NCI-H748 treated with DMSO at 0.1 percent for 48 hours (cell line): ENCODE data around the gene DUSP7.
"Not testable (repeated sequence)": the region's sequence is repeated elsewhere in the genome, so short reads cannot be mapped to it uniquely, and the experiment has no call there.

Experiments
- DNase-seq: peaks from one replicate; lab custom pipeline; 2025; lab: John Stamatoyannopoulos, UW

The DUSP7 gene

DNA sequence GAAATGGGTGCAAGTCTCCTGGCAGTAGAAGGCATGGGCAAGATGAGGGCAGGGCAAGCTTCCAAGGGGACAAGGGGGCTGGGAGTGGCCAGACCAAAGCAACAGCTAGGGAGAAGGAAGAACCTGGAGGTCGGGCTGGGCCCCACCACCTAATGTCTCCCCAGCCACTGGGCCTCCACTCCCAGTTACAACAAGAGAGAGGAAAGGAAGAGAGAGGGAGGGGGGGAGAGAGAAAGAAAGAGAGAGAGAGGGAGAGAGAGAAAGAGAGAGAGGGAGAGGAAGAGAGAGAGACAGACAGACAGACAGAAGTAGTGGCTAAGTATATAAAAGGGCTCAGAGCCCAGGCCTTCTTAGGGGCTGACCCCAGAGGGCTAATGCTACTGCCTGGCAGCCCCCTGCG, 6.9 kb downstream of the DUSP7 start:
- no peak for DNase-seq

DNA sequence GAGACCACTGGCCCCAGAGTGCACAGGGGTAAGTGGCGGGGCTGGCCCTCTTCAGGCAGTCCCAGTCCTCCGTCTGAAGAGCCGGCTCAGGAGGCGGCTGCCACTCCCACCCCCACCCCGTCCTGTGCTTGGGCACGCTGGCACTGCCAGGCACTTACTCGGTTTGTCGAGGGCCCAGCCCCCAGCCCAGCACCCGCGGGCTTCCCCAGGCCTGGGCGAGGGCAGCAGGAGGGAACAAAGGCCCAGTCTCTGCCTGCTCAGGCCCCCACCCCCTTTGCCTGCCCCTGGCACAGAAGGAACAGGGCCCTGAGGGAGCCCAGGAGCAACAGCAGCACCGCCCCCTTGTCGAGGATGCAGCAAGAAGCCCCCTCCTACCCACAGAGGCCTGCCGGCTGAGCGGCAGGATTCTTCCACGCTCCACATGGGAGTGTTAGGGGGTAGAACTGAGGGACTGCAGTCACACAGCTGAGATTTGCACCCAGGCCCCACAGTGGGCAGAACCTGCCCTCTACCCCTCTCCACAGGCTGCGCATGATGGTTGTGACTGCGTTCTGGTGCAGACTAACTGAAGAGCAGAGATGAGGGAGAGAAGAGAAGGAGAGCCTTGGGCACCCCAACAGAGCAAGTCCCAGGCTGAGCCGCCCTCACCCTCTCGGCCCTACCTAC, 8.9 kb downstream of the DUSP7 start:
- DNase-seq = no peak

DNA sequence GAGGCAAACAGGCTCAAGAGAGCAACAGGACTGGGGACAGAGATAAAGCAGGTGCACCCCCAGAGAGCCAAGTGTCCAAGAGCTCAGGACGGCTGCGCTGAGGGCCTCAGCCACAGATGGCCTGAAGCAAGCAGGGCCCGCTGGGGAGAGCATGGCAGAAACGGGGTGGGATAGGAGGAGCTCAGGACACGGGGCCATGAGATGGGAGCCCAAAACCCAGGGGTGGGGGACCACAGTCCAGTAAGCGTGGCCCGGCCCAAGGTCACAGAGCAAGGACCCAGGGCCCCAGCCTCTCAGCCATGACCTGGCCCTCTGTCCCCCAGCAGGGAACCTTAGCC, 9.5 kb downstream of the DUSP7 start:
- DNase-seq = no peak

DNA sequence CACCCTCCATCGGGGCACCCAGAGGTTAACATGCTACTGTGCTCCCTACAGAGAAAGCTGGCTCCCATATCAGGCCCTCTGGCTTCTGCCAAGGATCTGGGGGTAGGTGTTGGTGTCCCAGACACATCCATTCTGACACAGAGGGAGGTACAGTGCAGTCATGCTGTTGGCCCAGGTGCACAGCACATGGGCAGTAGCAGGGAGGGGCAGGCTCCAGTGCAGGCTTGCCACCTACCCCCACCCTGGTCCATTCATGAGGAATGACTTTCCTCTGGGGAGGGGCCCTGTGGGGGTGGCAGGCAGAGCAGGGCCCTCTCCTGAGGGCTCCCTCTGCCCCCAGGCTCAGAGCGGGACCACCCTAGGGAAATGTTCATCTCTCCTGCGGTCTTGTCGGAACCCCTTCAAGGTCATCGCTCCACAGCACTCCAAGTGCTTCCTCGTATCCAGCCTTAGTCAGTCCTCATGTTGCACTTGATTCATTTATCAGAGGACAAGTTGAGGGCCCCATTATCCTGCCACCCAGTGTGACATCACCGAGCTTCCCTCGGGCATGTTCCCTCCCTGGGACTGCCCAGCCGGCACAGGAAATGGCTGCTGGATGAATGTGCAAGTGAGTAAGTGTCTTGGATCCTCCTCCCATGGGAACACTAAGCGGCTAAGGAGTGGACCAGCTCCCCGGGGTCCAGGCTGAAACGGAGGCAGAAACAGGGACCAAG, 10.0 kb downstream of the DUSP7 start:
- DNase-seq = no peak

DNA sequence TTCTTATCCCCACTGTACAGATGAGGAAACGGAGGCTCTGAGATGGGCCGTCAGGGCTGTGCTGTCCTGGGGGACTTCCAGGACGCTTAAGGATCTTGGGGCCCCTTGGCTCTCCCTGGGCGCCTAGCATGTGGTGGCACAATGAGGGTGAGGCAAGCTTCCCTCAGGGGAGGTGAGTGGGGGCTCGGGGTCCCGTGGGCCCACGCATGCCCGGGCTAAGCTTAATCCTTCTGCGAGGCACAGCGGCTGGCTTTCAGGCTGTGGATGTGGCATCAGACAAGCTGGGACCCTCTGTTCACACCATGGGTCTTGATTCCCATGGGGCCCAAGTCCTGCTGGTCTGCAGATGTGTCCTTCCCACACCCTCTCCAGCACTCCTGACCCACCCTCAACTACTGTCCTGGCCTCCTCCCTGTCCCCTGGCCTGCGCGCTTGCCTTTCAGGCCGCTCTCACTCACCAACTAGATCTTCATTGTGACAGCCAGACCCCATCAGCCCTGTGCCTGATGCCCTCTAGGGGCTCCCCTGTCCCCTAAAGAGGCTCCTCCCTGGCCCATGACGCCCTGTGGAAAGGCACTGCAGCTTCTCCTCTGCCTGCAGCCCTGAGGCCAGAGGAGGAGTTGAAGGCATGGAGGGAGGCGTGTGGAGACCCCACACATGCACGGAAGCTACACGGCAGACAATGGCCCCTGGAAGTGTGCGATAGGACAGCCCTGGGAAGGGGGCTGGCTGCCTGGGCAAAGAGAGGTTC, 11.3 kb downstream of the DUSP7 start:
- DNase-seq = no peak

DNA sequence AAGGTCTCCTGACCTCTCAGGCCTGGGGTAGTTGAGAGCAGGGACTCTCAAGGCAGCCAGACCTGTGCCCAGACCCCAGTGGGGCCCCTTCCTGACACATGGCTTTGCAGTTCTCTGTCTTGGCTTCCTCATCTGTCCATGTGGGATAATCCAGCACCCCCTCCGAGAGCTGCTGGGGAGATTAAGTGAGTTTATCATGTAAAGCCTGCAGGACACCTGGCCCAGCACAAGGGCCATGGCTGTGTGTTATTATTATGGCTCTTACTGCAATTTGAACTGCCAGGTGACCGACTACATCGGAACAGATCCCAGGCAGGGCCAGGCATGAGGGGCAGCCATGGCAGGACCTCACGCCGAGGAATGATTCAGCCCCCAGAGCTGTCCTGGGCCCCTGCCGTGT, 12.6 kb downstream of the DUSP7 start:
- no peak for DNase-seq

DNA sequence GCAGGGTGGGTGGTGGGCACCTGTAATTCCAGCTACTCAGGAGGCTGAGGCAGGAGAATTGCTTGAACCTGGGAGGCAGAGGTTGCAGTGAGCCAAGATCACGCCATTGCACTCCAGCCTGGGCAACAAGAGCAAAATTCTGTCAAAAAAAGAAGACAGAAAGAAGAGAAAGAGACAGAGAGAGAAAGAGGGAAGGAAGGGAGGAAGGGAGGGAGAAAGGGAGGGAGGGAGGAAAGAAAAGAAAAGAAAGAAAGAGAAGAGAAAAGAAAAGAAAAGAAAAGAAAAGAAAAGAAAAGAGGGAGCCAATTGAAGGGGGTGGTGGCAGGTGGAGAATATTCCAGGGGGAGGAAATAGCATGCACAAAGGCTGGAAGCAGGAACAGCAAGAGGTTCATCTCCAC, 13.3 kb downstream of the DUSP7 start:
- not testable (repeated sequence) for DNase-seq

DNA sequence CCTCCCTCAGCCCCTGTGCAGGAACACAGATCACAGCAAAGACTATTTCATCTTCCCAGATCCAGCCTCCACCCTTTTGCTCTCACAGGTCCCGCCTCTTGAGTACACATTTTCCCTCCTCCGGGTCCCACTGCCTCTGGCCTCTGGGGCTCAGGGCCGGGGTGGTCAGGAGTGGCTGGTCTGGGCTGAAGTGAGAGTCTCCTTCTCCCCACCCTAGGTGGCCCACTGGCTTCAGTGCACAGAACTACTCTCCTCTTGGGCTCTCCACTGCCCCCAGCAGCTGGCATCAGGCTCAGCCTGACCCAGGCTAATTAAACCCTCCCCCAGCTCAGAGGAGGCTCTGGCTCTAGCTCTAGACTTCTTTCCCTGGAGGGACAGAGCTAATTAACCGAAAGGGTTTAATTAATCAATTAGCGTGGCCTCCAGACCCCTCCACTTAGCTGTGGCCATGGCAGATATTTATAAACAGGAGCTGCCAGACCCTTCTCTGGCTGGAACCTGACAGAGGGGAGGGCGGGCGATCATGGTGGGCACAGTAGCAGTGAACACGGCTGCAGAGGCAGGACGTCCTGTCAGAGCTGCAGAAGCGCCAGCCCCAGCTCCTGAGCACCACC, 15.1 kb downstream of the DUSP7 start:
- no peak for DNase-seq

DNA sequence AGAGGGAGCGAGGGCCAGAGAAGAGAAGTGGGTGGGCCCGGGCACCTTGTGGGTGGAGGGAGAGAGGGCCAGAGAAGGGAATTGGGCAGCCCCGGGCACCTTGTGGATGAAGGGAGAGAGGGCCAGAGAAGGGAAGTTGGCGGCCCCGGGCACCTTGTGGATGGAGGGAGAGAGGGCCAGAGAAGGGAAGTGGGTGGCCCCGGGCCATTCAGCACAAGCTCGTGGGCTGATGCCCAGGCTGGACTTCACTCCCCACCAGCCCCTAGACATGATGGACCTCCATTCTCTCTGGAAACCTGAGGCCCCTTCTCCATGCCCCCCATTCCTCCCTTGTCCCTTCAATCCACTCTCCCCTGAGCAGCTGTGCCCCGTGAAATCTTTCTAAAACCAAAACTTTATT, 15.8 kb downstream of the DUSP7 start:
- no peak for DNase-seq

DNA sequence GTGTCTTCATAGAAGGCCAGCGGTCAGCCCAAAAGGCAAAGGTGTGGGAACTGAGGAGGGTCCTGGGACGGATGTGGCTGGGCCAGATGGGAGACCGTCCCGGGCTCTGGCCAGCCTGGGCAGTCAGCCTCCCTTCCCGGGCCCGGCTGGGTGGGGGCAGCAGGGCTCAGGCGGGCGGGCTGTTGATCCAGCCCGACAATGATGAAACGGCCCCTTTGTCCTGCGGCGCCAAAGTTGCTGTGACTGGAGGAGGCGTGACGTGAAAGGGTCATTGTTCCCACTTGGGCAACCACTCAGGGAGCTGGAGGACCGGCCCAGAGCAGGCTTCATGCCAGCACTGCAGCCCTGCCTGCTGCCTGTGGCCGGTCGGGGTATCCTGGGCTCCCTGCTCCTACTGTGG, 16.5 kb downstream of the DUSP7 start:
- no peak for DNase-seq

DNA sequence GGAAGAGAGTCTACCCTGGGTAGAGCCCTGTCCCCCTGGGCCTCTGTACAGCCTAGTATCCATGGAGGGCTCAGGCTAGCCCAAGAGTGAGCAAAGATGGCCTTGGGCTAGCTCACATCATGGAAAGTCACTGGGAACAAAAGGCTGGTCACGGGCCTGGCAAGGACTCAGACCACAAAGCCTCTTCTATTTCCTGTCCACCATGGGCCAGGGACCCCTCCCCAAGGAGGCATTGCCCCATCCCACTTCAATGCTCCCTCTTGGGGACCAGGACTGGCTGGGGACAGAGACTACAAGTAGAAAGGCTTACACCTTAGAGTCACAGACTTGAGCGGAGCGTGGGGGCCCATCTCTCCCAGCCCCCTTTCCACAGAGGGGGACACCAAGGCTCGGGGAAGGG, 16.9 kb downstream of the DUSP7 start:
- no peak for DNase-seq

DNA sequence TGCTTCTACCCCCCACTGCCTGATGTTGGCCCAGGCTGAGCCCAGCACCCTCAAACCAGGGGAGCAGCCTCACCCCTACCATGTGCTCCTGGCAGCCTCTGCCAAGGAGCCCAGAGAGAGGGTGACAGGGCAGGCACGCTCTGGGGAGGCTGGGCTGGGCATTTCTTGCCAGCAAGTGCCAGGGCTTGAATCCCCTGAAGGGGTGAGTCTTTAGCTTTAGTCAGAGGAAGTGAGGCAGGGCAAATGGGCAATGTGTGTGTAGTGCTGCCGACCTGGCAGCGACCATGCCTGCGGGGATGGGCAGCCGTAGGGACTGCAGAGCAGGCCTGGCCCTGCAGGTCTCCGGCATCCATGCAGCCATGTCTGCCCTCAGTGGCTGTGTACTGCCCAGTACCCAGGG, 18.1 kb downstream of the DUSP7 start:
- DNase-seq = no peak

DNA sequence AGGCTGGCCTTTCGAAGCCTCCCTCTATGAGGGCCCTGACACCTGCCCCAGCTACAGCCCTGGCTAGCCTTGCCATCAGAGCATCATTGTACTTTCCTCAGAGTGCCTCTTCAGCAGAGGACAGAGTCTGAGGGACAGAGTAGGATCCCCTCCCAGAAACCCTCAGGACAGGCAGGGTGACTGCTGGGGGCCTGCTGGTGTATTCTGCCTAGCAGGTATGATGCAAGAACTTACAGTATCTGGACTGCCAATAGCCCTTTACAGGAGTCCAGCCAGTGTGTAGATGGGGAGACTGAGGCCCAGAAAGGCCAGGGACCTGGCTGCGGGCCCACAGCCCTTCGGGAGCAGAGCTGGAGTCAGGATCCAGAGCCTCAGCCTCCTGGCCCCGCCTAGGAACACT, 19.1 kb downstream of the DUSP7 start:
- DNase-seq = no peak

DNA sequence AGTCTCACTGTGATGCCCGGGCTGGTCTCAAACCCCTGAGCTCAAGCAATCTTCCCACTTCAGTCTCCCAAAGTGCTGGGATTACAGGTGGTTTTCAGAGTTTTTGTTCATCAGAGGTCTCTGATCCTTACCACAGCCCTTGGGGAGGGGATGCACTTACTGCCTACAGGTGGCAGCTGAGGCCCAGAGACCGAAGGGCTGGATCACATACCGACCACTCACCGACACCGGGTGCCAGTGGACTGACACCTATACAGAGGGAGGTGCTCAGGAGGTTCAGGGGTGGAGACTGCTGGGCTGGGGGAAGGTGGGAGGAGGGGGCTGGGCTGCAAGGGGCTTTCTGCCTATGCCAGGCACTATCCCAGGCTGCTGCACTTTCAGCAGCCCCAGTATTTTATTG, 19.5 kb downstream of the DUSP7 start:
- DNase-seq = no peak

DNA sequence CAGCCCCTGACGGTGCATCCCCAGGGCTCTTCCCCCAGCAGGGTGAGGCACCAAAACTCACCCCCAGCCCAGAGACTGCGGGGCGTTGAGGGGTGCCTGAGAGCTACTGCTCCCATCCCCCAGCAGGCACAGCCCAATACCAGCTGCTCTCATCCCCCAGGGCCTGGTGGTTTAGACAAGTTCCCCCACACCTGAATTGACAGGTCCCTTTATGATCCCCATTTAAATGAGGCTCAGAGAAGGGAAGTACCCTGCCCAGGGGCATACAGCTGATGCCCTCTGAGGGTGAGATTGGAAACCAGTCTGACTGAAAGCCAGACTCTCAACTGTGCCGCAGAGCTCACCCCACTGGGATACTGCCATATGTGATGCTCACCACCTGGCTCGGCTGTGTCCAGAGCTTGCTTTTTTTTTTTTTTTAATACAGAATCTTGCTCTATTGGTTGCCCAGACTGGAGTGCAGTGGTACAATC, 20.1 kb downstream of the DUSP7 start:
- no peak for DNase-seq

DNA sequence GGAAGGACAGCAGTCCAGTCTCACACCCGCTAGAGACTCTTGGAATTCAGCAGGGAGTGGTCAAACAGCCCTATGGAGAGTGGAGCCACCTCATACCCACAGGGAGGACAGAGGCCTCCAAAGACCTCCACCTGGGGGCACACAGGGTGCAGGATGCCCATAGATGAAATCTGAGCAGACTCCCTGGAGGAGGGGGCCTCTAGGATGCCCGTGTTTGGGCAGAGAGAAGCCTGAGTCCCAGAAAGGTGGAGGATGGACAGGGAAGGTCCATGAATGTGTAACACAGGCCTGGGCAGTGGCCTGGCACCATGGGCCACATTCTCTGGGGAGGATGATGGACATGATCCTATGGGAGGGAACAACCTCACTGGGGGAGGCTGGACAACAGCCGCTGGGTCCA, 21.7 kb downstream of the DUSP7 start:
- no peak for DNase-seq

DNA sequence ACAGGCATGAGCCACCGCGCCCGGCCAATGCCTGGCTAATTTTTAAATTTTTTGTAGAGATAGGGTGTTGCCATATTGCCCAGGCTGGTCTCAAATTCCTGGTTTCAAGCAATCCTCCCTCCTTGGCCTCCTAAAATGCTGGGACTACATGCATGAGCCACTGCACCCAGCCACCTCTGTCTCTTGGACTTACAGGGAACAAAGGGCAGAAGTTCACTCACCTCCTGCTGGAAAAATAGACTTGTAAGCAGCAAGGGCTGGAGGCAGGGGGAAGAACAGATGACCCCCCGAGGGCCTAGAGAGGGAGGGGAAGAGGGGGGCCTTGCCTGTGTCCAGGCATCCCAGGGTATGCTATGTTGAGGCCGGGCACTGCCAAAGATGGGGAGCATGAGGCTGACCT, 22.2 kb downstream of the DUSP7 start:
- no peak for DNase-seq

DNA sequence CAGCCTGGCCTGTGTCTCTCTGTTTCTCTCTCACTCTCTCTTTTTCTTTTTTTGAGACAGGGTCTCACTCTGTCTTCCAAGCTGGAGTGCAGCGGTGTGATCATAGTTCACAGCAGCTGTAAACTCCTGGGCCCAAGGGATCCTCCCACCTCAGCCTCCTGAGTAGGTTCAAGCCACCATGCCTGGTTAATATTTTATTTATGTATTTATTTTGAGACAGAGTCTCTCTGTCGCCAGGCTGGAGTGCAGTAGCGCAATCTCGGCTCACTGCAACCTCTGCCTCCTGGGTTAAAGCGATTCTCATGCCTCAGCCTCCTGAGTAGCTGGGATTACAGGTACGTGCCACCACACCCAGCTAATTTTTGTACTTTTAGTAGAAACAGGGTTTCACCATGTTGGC, 22.6 kb downstream of the DUSP7 start:
- DNase-seq = not testable (repeated sequence)

DNA sequence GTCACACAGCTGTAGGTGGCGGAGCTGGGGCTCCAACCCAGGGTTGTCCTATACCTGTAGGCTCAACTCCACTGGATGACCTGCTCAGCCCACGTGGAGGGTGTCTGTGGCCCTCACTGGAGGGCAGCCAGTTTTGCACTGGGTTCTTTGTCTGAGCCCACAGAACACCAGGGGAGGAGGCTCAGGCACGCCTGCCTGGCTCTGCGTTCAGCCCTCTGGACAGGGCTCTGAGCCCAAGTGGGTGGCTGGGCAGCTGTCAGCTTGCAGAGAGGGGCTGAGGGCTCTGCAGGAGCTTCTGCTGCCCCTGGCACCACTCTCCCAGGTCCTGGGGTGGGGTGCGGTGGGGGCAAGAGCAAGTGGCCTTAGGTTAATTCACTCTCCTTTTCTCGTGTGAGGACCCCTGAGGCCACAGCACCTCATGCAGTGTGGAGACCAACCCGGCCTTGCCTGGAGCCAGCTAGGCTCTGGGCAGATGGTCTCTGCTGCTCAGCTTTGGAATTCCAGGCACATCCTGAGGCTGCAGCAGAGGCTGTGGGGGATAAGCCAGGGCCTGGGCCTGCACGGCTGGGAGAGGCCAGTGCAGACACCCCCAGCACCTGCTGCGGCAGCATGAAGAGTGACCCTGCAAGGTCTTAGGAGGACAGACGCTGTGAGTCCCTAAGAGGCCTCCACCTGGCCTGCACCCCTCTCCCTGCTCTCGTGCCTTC, 23.5 kb downstream of the DUSP7 start:
- no peak for DNase-seq

DNA sequence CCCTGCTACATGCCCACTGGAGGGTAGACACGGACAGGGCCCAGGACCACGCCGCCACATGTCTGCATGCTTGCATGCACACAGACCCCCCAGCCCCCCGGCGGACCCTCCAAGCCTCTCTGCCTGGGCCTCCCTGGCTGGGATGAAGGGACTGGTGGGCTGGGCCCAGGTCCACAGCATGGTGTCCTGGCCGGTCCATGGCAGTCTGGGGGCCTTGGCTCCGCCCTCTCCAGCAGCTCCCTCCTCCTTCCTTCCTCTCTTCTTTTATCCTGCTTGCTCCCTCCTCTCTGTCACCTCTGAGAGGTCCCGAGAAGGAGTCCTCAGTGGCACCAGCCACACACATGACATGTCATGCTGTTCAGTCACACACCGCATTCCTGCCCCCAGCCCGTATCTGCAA, 24.5 kb downstream of the DUSP7 start:
- no peak for DNase-seq

DNA sequence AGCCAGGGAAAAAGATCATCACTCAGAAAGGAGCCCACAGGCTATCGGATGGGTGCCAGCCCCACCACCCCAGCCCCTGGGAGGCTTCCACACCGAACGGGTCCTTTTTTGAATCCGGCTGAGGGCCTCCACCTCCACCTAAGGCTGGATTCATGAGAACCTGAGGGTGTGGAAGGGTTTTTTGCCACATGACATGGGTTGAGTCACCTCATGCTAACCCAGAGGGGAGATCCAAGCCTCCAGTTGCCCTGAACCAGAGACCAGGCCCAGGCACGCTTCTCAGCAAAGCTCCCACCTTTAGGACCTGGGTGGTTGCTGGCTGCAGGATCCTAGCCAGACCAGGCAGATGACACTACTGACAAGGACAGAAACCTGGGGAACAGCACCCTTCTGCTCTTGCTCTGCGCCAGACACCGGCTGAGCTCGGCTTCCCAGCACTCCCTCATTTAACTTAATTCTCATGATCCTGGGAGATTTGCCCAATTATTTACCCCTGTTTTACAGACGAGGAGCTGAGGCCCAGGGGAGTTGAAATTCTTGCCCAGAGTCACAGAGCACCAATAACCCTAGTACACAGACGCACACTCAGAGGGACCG, 25.6 kb downstream of the DUSP7 start:
- DNase-seq = no peak

DNA sequence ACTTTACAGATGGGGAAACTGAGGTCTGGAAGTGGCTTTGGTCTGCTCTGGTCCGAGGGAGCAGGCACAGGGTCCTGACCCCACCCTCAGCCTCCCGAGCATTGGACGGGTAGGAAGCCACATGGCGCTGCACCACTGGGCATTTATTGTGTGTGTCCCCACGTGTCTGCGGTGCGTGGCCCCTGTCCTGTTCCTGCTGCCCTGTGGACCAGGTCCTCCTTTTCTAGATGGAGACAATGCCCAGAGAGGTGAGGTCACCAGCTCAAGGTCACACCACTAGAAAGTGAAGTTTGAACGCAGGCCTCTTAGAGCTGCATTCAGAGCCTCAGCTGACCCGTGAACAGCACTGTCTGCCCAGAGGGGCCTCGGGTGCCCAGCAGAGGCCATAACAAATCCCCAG, 26.8 kb downstream of the DUSP7 start:
- no peak for DNase-seq
